OCI-LY7 (cell line): ENCODE measurements around the gene SPINK2. TPM values are rescaled to one million over a fixed set of nuclear protein-coding genes. Genes with fewer than 3 reads are reported as not detected.

Experiments used
- BruUV-seq: library from RNA; stranded (reverse); fragments of 400-500 nt; replicated peaks from 2 replicates; lab custom pipeline; 2021; lab: Mats Ljungman, UMichigan
- CTCF ChIA-PET: fragments of 300-600 bp; sonication (Branson Sonifier 250); formaldehyde crosslinking; loops from one replicate; lab custom pipeline; 2022; ENCODE audit warnings: antibody characterized with exemption; ENCODE audit not compliant: unreplicated experiment; lab: Charles Lee
- POLR2A ChIA-PET: fragments of 300-600 bp; sonication (Branson Sonifier 250); formaldehyde crosslinking; loops from one replicate; lab custom pipeline; 2022; ENCODE audit warnings: antibody characterized with exemption; lab: Charles Lee
- DNase-seq: peaks from one replicate; pipeline ENCODE4 v3.0.0-alpha.2; 2015; ENCODE audit warnings: low spot score
- H2AFZ ChIP-seq: fragments of 200-600 bp; sonication (generic), shearing (Covaris generic); 2 replicates; pipeline ENCODE4 v1.6.1; 2014; ENCODE audit warnings: mild to moderate bottlenecking, antibody characterized with exemption, low read length, moderate library complexity
- H3K27ac ChIP-seq: fragments of 200-600 bp; sonication (generic); 2 replicates; pipeline ENCODE4 v1.5.1; 2014; ENCODE audit warnings: mixed run types, low read depth, mild to moderate bottlenecking, moderate library complexity, low read length, inconsistent platforms; ENCODE audit not compliant: poor library complexity, severe bottlenecking
- H3K36me3 ChIP-seq: fragments of 200-600 bp; sonication (generic); 2 replicates; pipeline ENCODE4 v1.6.1; 2014; ENCODE audit warnings: mild to moderate bottlenecking, antibody characterized with exemption, low read length, moderate library complexity, mixed read lengths; ENCODE audit not compliant: insufficient read depth
- H3K4me1 ChIP-seq: fragments of 200-600 bp; sonication (generic); 2 replicates; pipeline ENCODE4 v1.5.1; 2014; ENCODE audit warnings: mild to moderate bottlenecking, low read length; ENCODE audit not compliant: insufficient read depth, poor library complexity, severe bottlenecking
- H3K4me2 ChIP-seq: fragments of 200-600 bp; sonication (generic); 2 replicates; pipeline ENCODE4 v1.6.1; 2014; ENCODE audit warnings: mild to moderate bottlenecking, low read length
- H3K4me3 ChIP-seq: fragments of 200-600 bp; sonication (generic); 2 replicates; pipeline ENCODE4 v1.5.1; 2014; ENCODE audit warnings: mild to moderate bottlenecking, low read depth, low read length; ENCODE audit not compliant: poor library complexity, severe bottlenecking
- H3K79me2 ChIP-seq: fragments of 200-600 bp; sonication (generic); 2 replicates; pipeline ENCODE4 v1.6.1; 2016; ENCODE audit warnings: low read depth, mild to moderate bottlenecking, low read length, moderate library complexity, mixed read lengths; ENCODE audit not compliant: insufficient read depth
- H3K9me2 ChIP-seq: fragments of 200-600 bp; sonication (generic); 2 replicates; pipeline ENCODE4 v1.6.1; 2016; ENCODE audit warnings: mild to moderate bottlenecking, low read length, mixed read lengths; ENCODE audit not compliant: insufficient read depth
- H3K9me3 ChIP-seq: fragments of 200-600 bp; sonication (generic); 2 replicates; pipeline ENCODE4 v1.6.1; 2014; ENCODE audit warnings: mild to moderate bottlenecking, mixed run types, low read length, mixed read lengths
- H4K20me1 ChIP-seq: fragments of 200-600 bp; sonication (generic); 2 replicates; pipeline ENCODE4 v1.6.1; 2014; ENCODE audit warnings: mild to moderate bottlenecking, antibody characterized with exemption, low read length, moderate library complexity, mixed read lengths; ENCODE audit not compliant: insufficient read depth
- EZH2phosphoT487 ChIP-seq: fragments of 200-600 bp; sonication (generic); IDR thresholded peaks from 2 replicates; pipeline ENCODE4 v1.6.1; 2018; ENCODE audit warnings: low read depth, borderline replicate concordance, mild to moderate bottlenecking, mixed run types, antibody characterized with exemption, low read length, moderate library complexity, mixed read lengths
- intact Hi-C: fragments of 100-400 bp; cut with micrococcal nuclease; formaldehyde crosslinking; loops from one replicate; pipeline ENCODE4 v1.10.0; 2022; ENCODE audit not compliant: unreplicated experiment
- total RNA-seq, 2 experiments: library from RNA; depleted of rRNA in 1 of 2; stranded (reverse); fragments of >200 nt in 1 of 2; shearing (Covaris generic) in 1 of 2; gene quantifications; 2 replicates each; pipeline ENCODE4 v1.2.3, GENCODE V29; 2014 to 2022
- TF ChIP-seq, protein P1 (sequence below): fragments of 200-600 bp; sonication (generic); conservative IDR thresholded peaks from 2 replicates; pipeline ENCODE4 v1.5.1; 2014; ENCODE audit warnings: mild to moderate bottlenecking, antibody characterized with exemption, low read length, moderate library complexity, mixed read lengths

The SPINK2 gene
- total RNA-seq, 2 experiments from 2014 or later, result 3.0 to 15.1 TPM

DNA sequence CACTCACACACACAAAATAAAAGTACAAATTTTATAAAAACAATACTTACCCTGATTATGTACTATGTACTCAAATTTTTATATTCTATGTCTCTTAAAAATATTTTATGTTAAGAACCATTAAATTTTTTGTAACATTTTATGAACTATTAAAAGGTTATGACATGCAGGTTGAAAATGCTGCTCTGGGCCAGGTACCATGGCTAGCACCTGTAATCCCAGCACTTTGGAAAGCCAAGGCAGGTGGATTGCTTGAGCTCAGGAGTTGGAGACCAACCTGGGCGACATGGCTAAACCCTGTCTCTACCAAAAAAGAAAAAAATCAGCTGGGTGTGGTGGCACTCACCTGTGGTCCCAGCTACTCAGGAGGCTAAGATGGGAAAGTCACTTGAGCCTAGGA is 29.4 kb upstream of the SPINK2 start:
- H3K79me2 ChIP-seq, result no peaks in the 10 kb centered on the region
- DNase-seq, result no peak
- no peaks in the 10 kb centered on the region for H3K36me3 ChIP-seq
- no peak overlapping the region for H3K4me3 ChIP-seq
- H3K9me2 ChIP-seq, result no peaks in the 10 kb centered on the region
- H4K20me1 ChIP-seq, result no peaks in the 10 kb centered on the region
- no peak overlapping the region for H2AFZ ChIP-seq
- no peak overlapping the region for H3K27ac ChIP-seq
- ChIA-PET POLR2A (no interaction called here), CTCF (no interaction called here)
- intact Hi-C loops, result no loop called here
- no peak for TF ChIP-seq EZH2phosphoT487
- TF ChIP-seq, protein P1, sequence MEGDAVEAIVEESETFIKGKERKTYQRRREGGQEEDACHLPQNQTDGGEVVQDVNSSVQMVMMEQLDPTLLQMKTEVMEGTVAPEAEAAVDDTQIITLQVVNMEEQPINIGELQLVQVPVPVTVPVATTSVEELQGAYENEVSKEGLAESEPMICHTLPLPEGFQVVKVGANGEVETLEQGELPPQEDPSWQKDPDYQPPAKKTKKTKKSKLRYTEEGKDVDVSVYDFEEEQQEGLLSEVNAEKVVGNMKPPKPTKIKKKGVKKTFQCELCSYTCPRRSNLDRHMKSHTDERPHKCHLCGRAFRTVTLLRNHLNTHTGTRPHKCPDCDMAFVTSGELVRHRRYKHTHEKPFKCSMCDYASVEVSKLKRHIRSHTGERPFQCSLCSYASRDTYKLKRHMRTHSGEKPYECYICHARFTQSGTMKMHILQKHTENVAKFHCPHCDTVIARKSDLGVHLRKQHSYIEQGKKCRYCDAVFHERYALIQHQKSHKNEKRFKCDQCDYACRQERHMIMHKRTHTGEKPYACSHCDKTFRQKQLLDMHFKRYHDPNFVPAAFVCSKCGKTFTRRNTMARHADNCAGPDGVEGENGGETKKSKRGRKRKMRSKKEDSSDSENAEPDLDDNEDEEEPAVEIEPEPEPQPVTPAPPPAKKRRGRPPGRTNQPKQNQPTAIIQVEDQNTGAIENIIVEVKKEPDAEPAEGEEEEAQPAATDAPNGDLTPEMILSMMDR, result no peak
- no peaks in the 10 kb centered on the region for H3K9me3 ChIP-seq
- H3K4me2 ChIP-seq, result no peak overlapping the region
- BruUV-seq, result no TSS peak
- H3K4me1 ChIP-seq, result no peaks in the 10 kb centered on the region

DNA sequence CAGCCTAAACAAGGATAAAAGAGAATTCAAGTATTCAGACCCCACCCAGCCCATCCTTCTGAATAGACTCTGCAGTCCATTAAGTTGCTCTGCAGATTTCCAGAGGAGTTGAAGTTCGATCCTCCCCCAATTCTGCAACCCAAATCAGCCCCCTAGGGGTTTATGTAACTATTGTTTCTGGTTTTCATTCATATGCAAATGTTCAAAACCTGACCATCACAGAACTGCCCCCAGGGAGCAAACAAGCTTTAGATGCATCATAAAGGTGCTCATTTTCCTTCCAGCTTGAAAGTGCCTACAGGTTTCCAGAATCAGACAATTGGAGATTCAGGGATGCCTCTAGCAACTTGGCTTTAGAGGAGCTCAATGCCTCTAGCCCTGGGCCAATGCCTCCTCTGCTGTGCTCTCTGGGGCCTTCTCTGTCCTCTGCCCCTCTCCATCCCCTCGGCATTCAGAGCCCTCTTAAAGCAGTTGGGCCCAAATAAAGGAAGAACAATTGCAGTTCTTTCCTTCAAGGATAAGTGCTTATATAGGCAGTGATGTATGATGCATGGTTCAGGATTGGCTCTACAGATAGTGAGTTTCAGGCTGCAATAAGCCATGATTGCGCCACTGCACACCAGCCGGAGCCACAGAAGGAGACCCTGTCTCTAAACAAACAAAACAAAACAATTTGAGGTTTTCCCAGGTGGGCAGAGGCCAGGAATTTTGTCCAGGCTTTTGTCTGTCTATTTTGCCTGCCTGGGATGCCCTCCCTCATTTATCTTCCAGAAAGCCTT is 23.5 kb upstream of the SPINK2 start:
- CTCF ChIA-PET, result no interaction called here
- no TSS peak for BruUV-seq

More for the DNA sequence above, 23.5 kb upstream of the SPINK2 start:
- Histone ChIP-seq H3K79me2 (no peaks in the 10 kb centered on the region), H3K4me3 (no peak overlapping the region), H3K4me2 (peak overlapping the region; percentile 15; the same call in 1 of the 2 replicates), H4K20me1 (no peaks in the 10 kb centered on the region), H2AFZ (no peak overlapping the region), H3K9me3 (no peaks in the 10 kb centered on the region), H3K4me1 (peaks cover 5% of the 10 kb centered on the region), H3K36me3 (no peaks in the 10 kb centered on the region), H3K27ac (no peak overlapping the region), H3K9me2 (no peaks in the 10 kb centered on the region)
- no peak for TF ChIP-seq EZH2phosphoT487
- TF ChIP-seq, protein P1, result no peak
- intact Hi-C loops, result no loop called here
- POLR2A ChIA-PET, result no interaction called here
- no peak for DNase-seq
